ENCODE data around the gene MEGF10.

GRCh38 chr5:127428748-127429147 is 138.2 kb downstream of the MEGF10 start:
- TF ChIP-seq CTCF (conservative IDR thresholded peaks at IDR 0.05; ENCODE audit: low read length), result no peak
- no peak for TF ChIP-seq EZH2phosphoT487 (IDR thresholded peaks at IDR 0.05; ENCODE audit: borderline replicate concordance, low read depth, low read length)

Data from OCI-LY7 (cell line).